Stimulated activated naive CD8-positive, alpha-beta T cell treated with anti-CD3 and anti-CD28 coated beads, Interleukin-15, Interleukin-2, amounts not matched to agents 100 U/mL and 50 U/mL, for 24 hours (primary cell): ENCODE measurements around the gene NUDC.
"Not testable (repeated sequence)": the region's sequence is repeated elsewhere in the genome, so short reads cannot be mapped to it uniquely, and the experiment has no call there.

Experiments used
- ATAC-seq: fragments of 150-1000 bp; cut with Tn5 transposase; one replicate; pipeline ENCODE4 v1.10.0; 2021
- DNase-seq: peaks from one replicate; pipeline ENCODE4 v3.0.0; 2021

NUDC gene

GRCh38 chr1:26911399-26912146 lies 10.0 kb upstream of the NUDC start:
- ATAC-seq (no peak), DNase-seq (no peak)

- DNase-seq (no peak), ATAC-seq (no peak)
These were observed 9.4 kb upstream of the NUDC start for GRCh38 chr1:26912147-26912490.

GRCh38 chr1:26913389-26913753 lies 8.2 kb upstream of the NUDC start:
- ATAC-seq: no peak

GRCh38 chr1:26913754-26914619 lies 7.6 kb upstream of the NUDC start, which contains the start of gene NR0B2:
TSS of gene NR0B2 (minus strand) at chr1:26913975. CDS start at chr1:26913940, 35 bp downstream.
- ATAC-seq (no peak), DNase-seq (no peak)

More at GRCh38 chr1:26913389-26913753, 8.2 kb upstream of the NUDC start:
- DNase-seq: no peak

- ATAC-seq: no peak
These were observed 6.2 kb upstream of the NUDC start for GRCh38 chr1:26915204-26915842.

GRCh38 chr1:26921126-26921539 lies 410 bp upstream of the NUDC start:
- ATAC-seq (peak; percentile 71), DNase-seq (no peak)

More at GRCh38 chr1:26915204-26915842, 6.2 kb upstream of the NUDC start:
- no peak for DNase-seq

- DNase-seq: no peak
- ATAC-seq: no peak
These were observed 837 bp downstream of the NUDC start for GRCh38 chr1:26922431-26922729.

- no peak for ATAC-seq
- DNase-seq: no peak
These were observed 1.4 kb downstream of the NUDC start for GRCh38 chr1:26922901-26923300.

- ATAC-seq: no peak
- no peak for DNase-seq
These were observed 2.2 kb downstream of the NUDC start for GRCh38 chr1:26923711-26924110.

- DNase-seq (no peak), ATAC-seq (no peak)
These were observed 11.0 kb downstream of the NUDC start for GRCh38 chr1:26932531-26932930.

- ATAC-seq (no peak), DNase-seq (no peak)
These were observed 15.3 kb downstream of the NUDC start for GRCh38 chr1:26936823-26937222.

- DNase-seq: no peak
- peak; percentile 32 for ATAC-seq
These were observed 16.6 kb downstream of the NUDC start for GRCh38 chr1:26938004-26938658.

GRCh38 chr1:26938659-26939025 lies 17.1 kb downstream of the NUDC start:
- DNase-seq: no peak
- no peak for ATAC-seq

GRCh38 chr1:26941311-26941710 lies 19.8 kb downstream of the NUDC start:
- no peak for ATAC-seq
- no peak for DNase-seq

- ATAC-seq (no peak), DNase-seq (no peak)
These were observed 21.1 kb downstream of the NUDC start for GRCh38 chr1:26942656-26943055.

- ATAC-seq: no peak
- no peak for DNase-seq
These were observed 23.6 kb downstream of the NUDC start for GRCh38 chr1:26945138-26945537.

GRCh38 chr1:26945728-26946127 lies 24.2 kb downstream of the NUDC start:
- ATAC-seq (no peak), DNase-seq (no peak)

GRCh38 chr1:26946270-26946669 lies 24.7 kb downstream of the NUDC start:
- ATAC-seq (no peak), DNase-seq (no peak)

- not testable (repeated sequence) for DNase-seq, ATAC-seq
These were observed 27.1 kb downstream of the NUDC start for GRCh38 chr1:26948725-26949057.

- DNase-seq (no peak), ATAC-seq (no peak)
These were observed 27.9 kb downstream of the NUDC start for GRCh38 chr1:26949266-26949925.

- DNase-seq (no peak), ATAC-seq (no peak)
These were observed 28.4 kb downstream of the NUDC start for GRCh38 chr1:26949926-26950319.

GRCh38 chr1:26950602-26951001 lies 29.1 kb downstream of the NUDC start:
- ATAC-seq: no peak
- DNase-seq: no peak
